ENCODE measurements around the gene FHOD1. TPM values are rescaled to one million over a fixed set of nuclear protein-coding genes. Genes with fewer than 3 reads are reported as not detected.

The FHOD1 gene
- total RNA-seq, 1 experiment from 2014 or later = 33.1 TPM

DNA sequence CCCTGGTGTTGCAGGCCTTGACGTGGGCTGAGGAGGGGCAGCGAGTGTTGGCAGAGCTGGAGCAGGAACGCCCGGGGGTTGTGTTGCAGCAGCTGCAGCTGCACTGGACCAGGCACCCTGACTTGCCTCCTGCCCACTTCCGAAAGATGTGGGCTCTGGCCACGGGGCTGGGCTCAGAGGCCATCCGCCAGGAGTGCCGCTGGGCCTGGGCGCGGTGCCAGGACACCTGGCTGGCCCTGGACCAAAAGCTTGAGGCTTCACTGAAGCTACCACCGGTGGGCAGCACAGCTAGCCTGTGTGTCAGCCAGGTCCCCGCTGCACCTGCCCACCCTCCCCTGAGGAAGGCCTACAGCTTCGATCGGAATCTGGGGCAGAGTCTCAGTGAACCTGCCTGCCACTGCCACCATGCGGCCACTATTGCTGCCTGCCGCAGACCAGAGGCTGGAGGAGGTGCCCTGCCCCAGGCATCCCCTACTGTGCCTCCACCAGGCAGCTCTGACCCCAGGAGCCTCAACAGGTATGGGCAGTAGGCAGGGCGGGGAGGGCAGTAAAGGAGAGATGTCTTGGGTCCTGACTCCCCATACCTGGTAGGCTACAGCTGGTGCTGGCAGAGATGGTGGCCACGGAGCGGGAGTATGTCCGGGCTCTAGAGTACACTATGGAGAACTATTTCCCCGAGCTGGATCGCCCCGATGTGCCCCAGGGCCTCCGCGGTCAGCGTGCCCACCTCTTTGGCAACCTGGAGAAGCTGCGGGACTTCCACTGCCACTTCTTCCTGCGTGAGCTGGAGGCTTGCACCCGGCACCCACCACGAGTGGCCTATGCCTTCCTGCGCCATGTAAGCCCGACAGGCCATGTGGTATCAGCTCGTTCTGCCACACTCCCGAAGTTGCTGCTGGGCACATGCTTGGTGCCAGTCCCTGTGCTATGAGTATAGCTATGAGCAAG is 37.7 kb upstream of the FHOD1 start:
- peak; percentile 84 for DNase-seq
- no peak overlapping the region for H3K9ac ChIP-seq (ENCODE audit: low read length)

DNA sequence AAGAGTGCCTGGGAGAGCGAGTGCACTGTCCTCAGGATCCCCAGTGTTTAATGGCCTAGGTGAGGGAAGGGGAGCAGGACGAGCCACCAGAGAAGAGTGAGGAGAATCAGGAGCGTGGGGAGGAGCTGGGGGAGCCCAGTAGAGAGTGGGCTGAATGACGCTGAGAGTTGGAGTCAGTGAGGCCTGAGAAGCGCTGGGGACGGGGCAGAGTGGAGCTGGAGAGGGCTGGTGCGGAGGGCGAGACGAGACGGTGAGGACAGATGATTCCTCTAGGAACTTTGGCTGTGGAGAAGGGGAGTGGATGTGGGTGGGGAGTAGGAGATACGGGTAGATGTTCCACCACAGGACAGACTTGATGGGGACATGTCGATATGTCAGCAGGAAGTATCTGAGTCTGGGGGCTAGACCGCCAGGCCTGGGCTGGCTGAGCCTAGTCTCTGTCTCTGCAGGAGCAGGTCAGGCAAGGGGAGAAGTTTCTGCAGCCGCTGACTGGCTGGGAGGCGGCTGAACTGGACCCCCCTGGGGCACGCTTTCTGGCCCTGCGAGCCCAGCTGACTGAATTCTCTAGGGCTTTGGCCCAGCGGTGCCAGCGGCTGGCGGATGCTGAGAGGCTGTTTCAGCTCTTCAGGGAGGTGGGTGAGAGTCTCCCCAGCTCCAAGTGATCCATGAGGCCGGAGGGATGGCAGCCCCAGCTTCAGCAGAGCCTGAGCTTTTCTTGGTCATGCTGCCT is 36.7 kb upstream of the FHOD1 start:
- Histone ChIP-seq H2AFZ (ENCODE audit: low read length) (no peak overlapping the region), H3K4me3 (ENCODE audit: low read length) (no peak overlapping the region), H3K4me1 (ENCODE audit: low read length) (peaks cover 9% of the 10 kb centered on the region), H3K9me3 (ENCODE audit: low read length) (no peaks in the 10 kb centered on the region), H3K36me3 (ENCODE audit: insufficient read depth, low read length) (no peaks in the 10 kb centered on the region), H3K9ac (ENCODE audit: low read length) (no peak overlapping the region), H3K4me2 (ENCODE audit: low read depth, low read length, poor library complexity, severe bottlenecking) (no peak overlapping the region), H3K9me2 (replicated peaks; ENCODE audit: insufficient read depth, low read length) (no peaks in the 10 kb centered on the region), H3K27me3 (ENCODE audit: low read length) (no peaks in the 10 kb centered on the region), H4K20me1 (ENCODE audit: insufficient read depth, low read depth, low read length) (no peaks in the 10 kb centered on the region), H3K79me2 (ENCODE audit: low read length) (no peaks in the 10 kb centered on the region), H3K27ac (ENCODE audit: low read length) (no peak overlapping the region)
- DNase-seq = peak; percentile 58

More for the DNA sequence above, 37.7 kb upstream of the FHOD1 start:
- Histone ChIP-seq H3K9me3 (ENCODE audit: low read length) (no peaks in the 10 kb centered on the region), H3K27ac (ENCODE audit: low read length) (no peak overlapping the region), H3K4me3 (ENCODE audit: low read length) (no peak overlapping the region), H4K20me1 (ENCODE audit: insufficient read depth, low read depth, low read length) (no peaks in the 10 kb centered on the region), H3K4me1 (ENCODE audit: low read length) (peaks cover 9% of the 10 kb centered on the region), H3K36me3 (ENCODE audit: insufficient read depth, low read length) (no peaks in the 10 kb centered on the region), H3K9me2 (replicated peaks; ENCODE audit: insufficient read depth, low read length) (no peaks in the 10 kb centered on the region), H3K27me3 (ENCODE audit: low read length) (no peaks in the 10 kb centered on the region), H2AFZ (ENCODE audit: low read length) (no peak overlapping the region), H3K4me2 (ENCODE audit: low read depth, low read length, poor library complexity, severe bottlenecking) (no peak overlapping the region), H3K79me2 (ENCODE audit: low read length) (no peaks in the 10 kb centered on the region)

DNA sequence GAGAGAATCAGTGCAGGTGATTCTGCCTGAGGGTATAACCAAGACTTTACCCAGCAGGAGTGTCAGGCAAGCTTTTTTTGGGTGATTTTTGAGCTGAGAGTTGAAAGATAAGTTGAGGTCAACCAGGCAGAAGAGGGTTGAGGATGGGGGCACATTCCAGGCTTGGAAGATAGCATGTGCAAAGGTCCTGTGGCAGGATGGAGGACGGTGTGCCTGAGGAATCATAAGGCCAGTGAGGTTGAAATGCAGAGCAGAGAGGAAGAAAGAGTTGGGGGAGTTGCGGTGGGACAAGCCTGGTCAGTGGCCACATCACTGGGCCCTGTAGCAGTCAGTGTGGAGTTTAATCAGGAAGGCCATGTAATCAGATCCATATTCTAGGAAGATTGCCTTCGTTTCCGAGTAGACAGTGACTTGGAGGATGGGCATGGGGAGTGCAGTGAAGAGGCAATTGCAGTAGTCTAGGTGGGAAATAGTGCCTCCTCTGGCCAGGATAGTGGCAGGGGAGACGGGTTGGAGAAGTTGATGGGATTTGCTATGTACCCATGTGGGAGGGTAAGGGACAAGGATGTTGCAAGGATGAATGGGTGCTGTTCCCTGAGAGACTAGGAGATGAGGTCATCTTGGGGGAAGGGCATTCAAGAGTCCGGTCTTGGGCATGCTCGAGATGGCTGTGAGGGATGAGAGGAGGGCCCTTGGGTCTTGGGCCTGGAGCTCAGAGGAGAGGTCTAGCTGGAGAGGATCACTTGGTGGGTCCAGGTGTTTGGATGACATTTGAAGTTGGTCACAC is 36.0 kb upstream of the FHOD1 start:
- DNase-seq = no peak
- no peak overlapping the region for H3K9ac ChIP-seq (ENCODE audit: low read length)

GRCh38 chr16:67282447-67282805 is 35.1 kb upstream of the FHOD1 start:
- Histone ChIP-seq H3K4me3 (ENCODE audit: low read length) (no peak overlapping the region), H3K27me3 (ENCODE audit: low read length) (no peaks in the 10 kb centered on the region), H3K9me3 (ENCODE audit: low read length) (no peaks in the 10 kb centered on the region), H3K9ac (ENCODE audit: low read length) (no peak overlapping the region), H3K4me2 (ENCODE audit: low read depth, low read length, poor library complexity, severe bottlenecking) (no peak overlapping the region), H3K4me1 (ENCODE audit: low read length) (peaks cover 9% of the 10 kb centered on the region), H4K20me1 (ENCODE audit: insufficient read depth, low read depth, low read length) (no peaks in the 10 kb centered on the region), H3K79me2 (ENCODE audit: low read length) (no peaks in the 10 kb centered on the region), H3K36me3 (ENCODE audit: insufficient read depth, low read length) (no peaks in the 10 kb centered on the region), H3K9me2 (replicated peaks; ENCODE audit: insufficient read depth, low read length) (no peaks in the 10 kb centered on the region), H2AFZ (ENCODE audit: low read length) (no peak overlapping the region), H3K27ac (ENCODE audit: low read length) (no peak overlapping the region)
- no peak for DNase-seq

More for the DNA sequence above, 36.0 kb upstream of the FHOD1 start:
- no peaks in the 10 kb centered on the region for H3K36me3 ChIP-seq (ENCODE audit: insufficient read depth, low read length)
- H2AFZ ChIP-seq (ENCODE audit: low read length) = no peak overlapping the region
- peaks cover 9% of the 10 kb centered on the region for H3K4me1 ChIP-seq (ENCODE audit: low read length)
- no peaks in the 10 kb centered on the region for H3K79me2 ChIP-seq (ENCODE audit: low read length)
- H4K20me1 ChIP-seq (ENCODE audit: insufficient read depth, low read depth, low read length) = no peaks in the 10 kb centered on the region
- H3K27me3 ChIP-seq (ENCODE audit: low read length) = no peaks in the 10 kb centered on the region
- H3K4me2 ChIP-seq (ENCODE audit: low read depth, low read length, poor library complexity, severe bottlenecking) = no peak overlapping the region
- H3K9me3 ChIP-seq (ENCODE audit: low read length) = no peaks in the 10 kb centered on the region
- no peaks in the 10 kb centered on the region for H3K9me2 ChIP-seq (replicated peaks; ENCODE audit: insufficient read depth, low read length)
- no peak overlapping the region for H3K4me3 ChIP-seq (ENCODE audit: low read length)
- no peak overlapping the region for H3K27ac ChIP-seq (ENCODE audit: low read length)

GRCh38 chr16:67281536-67282446 is 34.5 kb upstream of the FHOD1 start:
- Histone ChIP-seq H3K4me3 (ENCODE audit: low read length) (no peak overlapping the region), H3K79me2 (ENCODE audit: low read length) (no peaks in the 10 kb centered on the region), H3K9me2 (replicated peaks; ENCODE audit: insufficient read depth, low read length) (no peaks in the 10 kb centered on the region), H3K36me3 (ENCODE audit: insufficient read depth, low read length) (no peaks in the 10 kb centered on the region), H3K9me3 (ENCODE audit: low read length) (no peaks in the 10 kb centered on the region), H3K27me3 (ENCODE audit: low read length) (no peaks in the 10 kb centered on the region), H4K20me1 (ENCODE audit: insufficient read depth, low read depth, low read length) (no peaks in the 10 kb centered on the region), H3K9ac (ENCODE audit: low read length) (no peak overlapping the region), H2AFZ (ENCODE audit: low read length) (no peak overlapping the region), H3K4me1 (ENCODE audit: low read length) (peaks cover 9% of the 10 kb centered on the region), H3K27ac (ENCODE audit: low read length) (no peak overlapping the region), H3K4me2 (ENCODE audit: low read depth, low read length, poor library complexity, severe bottlenecking) (no peak overlapping the region)
- no peak for DNase-seq

GRCh38 chr16:67280090-67281015 is 33.1 kb upstream of the FHOD1 start:
- Histone ChIP-seq H3K4me1 (ENCODE audit: low read length) (peaks cover 9% of the 10 kb centered on the region), H4K20me1 (ENCODE audit: insufficient read depth, low read depth, low read length) (no peaks in the 10 kb centered on the region), H3K27ac (ENCODE audit: low read length) (no peak overlapping the region), H3K9me2 (replicated peaks; ENCODE audit: insufficient read depth, low read length) (no peaks in the 10 kb centered on the region), H3K9ac (ENCODE audit: low read length) (no peak overlapping the region), H3K27me3 (ENCODE audit: low read length) (no peaks in the 10 kb centered on the region), H3K36me3 (ENCODE audit: insufficient read depth, low read length) (no peaks in the 10 kb centered on the region), H3K79me2 (ENCODE audit: low read length) (no peaks in the 10 kb centered on the region), H3K4me3 (ENCODE audit: low read length) (no peak overlapping the region), H3K9me3 (ENCODE audit: low read length) (no peaks in the 10 kb centered on the region), H3K4me2 (ENCODE audit: low read depth, low read length, poor library complexity, severe bottlenecking) (no peak overlapping the region), H2AFZ (ENCODE audit: low read length) (no peak overlapping the region)
- no peak for DNase-seq
